Osteoblast (primary cell): ENCODE results near the gene GLRX. TPM values are rescaled to one million over a fixed set of nuclear protein-coding genes. Genes with fewer than 3 reads are reported as not detected.

Experiments
- DNase-seq: peaks from one replicate; pipeline ENCODE4 v3.0.0; 2011; ENCODE audit warnings: low spot score, mixed read lengths; ENCODE audit not compliant: insufficient read length; ENCODE audit errors: missing footprints
- H2AFZ ChIP-seq: 2 replicates; pipeline ENCODE4 v1.6.0; 2011; ENCODE audit warnings: mild to moderate bottlenecking, low read length
- H3K27ac ChIP-seq: 2 replicates; pipeline ENCODE4 v1.5.1; 2011; ENCODE audit warnings: mild to moderate bottlenecking, low read depth, low read length, moderate library complexity
- H3K27me3 ChIP-seq: 2 replicates; pipeline ENCODE4 v1.6.0; 2012; ENCODE audit warnings: mild to moderate bottlenecking, control low read depth, inconsistent platforms, low read length, moderate library complexity; ENCODE audit not compliant: insufficient read depth
- H3K36me3 ChIP-seq: 2 replicates; pipeline ENCODE4 v1.5.1; 2011; ENCODE audit warnings: mild to moderate bottlenecking, low read length, control low read depth, moderate library complexity; ENCODE audit not compliant: insufficient read depth
- H3K4me1 ChIP-seq: 2 replicates; pipeline ENCODE4 v1.5.1; 2011; ENCODE audit warnings: mild to moderate bottlenecking, low read length, control low read depth, moderate library complexity; ENCODE audit not compliant: insufficient read depth
- H3K4me2 ChIP-seq: 2 replicates; pipeline ENCODE4 v1.6.0; 2011; ENCODE audit warnings: mild to moderate bottlenecking, low read length; ENCODE audit not compliant: insufficient read depth
- H3K4me3 ChIP-seq: fragments of 200-600 bp; sonication (generic); 3 replicates; pipeline ENCODE4 v1.5.1; 2012; ENCODE audit warnings: mild to moderate bottlenecking, low read length, inconsistent platforms; ENCODE audit not compliant: insufficient read depth
- H3K79me2 ChIP-seq: 2 replicates; pipeline ENCODE4 v1.6.0; 2012; ENCODE audit warnings: mild to moderate bottlenecking, low read length, control low read depth, inconsistent platforms; ENCODE audit not compliant: insufficient read depth
- H3K9me3 ChIP-seq: 2 replicates; pipeline ENCODE4 v1.5.1; 2011; ENCODE audit warnings: low read depth, low read length, control low read depth
- H4K20me1 ChIP-seq: 2 replicates; pipeline ENCODE4 v1.6.0; 2012; ENCODE audit warnings: mild to moderate bottlenecking, low read length, control low read depth; ENCODE audit not compliant: insufficient read depth
- CTCF ChIP-seq: IDR thresholded peaks from 2 replicates; pipeline ENCODE4 v1.5.1; 2011; ENCODE audit warnings: mild to moderate bottlenecking, low read depth, low read length, moderate library complexity; ENCODE audit errors: extremely low read depth
- total RNA-seq: library from RNA; depleted of rRNA; stranded (reverse); fragments of >200 nt; gene quantifications from 2 replicates; pipeline ENCODE4 v1.2.3, GENCODE V29; 2012

Gene GLRX
- total RNA-seq, 1 donor = 59.0 TPM

GRCh38 chr5:95768731-95769130 lies 53.8 kb downstream of the GLRX start:
- TF ChIP-seq CTCF = no peak
- Histone ChIP-seq H2AFZ (no peak overlapping the region), H3K27ac (no peak overlapping the region), H3K4me3 (no peak overlapping the region), H3K4me2 (no peak overlapping the region), H4K20me1 (peaks cover 2% of the 10 kb centered on the region), H3K79me2 (no peaks in the 10 kb centered on the region), H3K27me3 (no peaks in the 10 kb centered on the region), H3K4me1 (peaks cover 15% of the 10 kb centered on the region), H3K9me3 (no peaks in the 10 kb centered on the region), H3K36me3 (peaks cover 72% of the 10 kb centered on the region)
- DNase-seq = no peak

- Histone ChIP-seq H3K36me3 (peaks cover 41% of the 10 kb centered on the region), H3K27me3 (no peaks in the 10 kb centered on the region), H3K4me2 (no peak overlapping the region), H3K9me3 (no peaks in the 10 kb centered on the region), H3K27ac (no peak overlapping the region), H3K4me1 (peaks cover 40% of the 10 kb centered on the region), H3K4me3 (no peak overlapping the region), H4K20me1 (no peaks in the 10 kb centered on the region), H2AFZ (no peak overlapping the region), H3K79me2 (no peaks in the 10 kb centered on the region)
- TF ChIP-seq CTCF = no peak
- DNase-seq = no peak
Observed at GRCh38 chr5:95763941-95764340, 58.6 kb downstream of the GLRX start.

Other genes starting within 250 kb of the GLRX start
- 0.29 and 0.36 TPM in 2 replicates for gene GPR150, start 202.6 kb downstream of the GLRX start, total RNA-seq
- 2.7 and 4.3 TPM in 2 replicates for gene RFESD, start 175.9 kb downstream of the GLRX start, total RNA-seq
- gene SPATA9, start 139.7 kb downstream of the GLRX start, total RNA-seq = 0.36 and 1.2 TPM in 2 replicates
- gene RHOBTB3, start 91.4 kb downstream of the GLRX start, total RNA-seq = 314 and 349 TPM in 2 replicates
- gene ELL2, start 139.1 kb upstream of the GLRX start, total RNA-seq = 113 and 123 TPM in 2 replicates